Rectal smooth muscle tissue (tissue), 1 donor: Measurements from ENCODE around the gene ATG2A.

Source experiments
- H3K27ac ChIP-seq: one replicate; pipeline ENCODE4 v1.7.0; 2013; ENCODE audit warnings: low read depth, low read length, inconsistent platforms
- H3K27me3 ChIP-seq: one replicate; pipeline ENCODE4 v1.7.0; 2013; ENCODE audit warnings: low read length; ENCODE audit not compliant: control insufficient read depth, insufficient read depth
- H3K36me3 ChIP-seq: one replicate; pipeline ENCODE4 v1.7.0; 2013; ENCODE audit warnings: low read length; ENCODE audit not compliant: control insufficient read depth, insufficient read depth
- H3K4me1 ChIP-seq: one replicate; pipeline ENCODE4 v1.7.0; 2013; ENCODE audit warnings: low read length; ENCODE audit not compliant: control insufficient read depth, insufficient read depth
- H3K4me3 ChIP-seq: one replicate; pipeline ENCODE4 v1.7.0; 2013; ENCODE audit warnings: low read length
- H3K9ac ChIP-seq: one replicate; pipeline ENCODE4 v1.7.0; 2013; ENCODE audit warnings: low read length

Gene ATG2A

GRCh38 chr11:64857485-64857884 is 59.5 kb downstream of the ATG2A start:
- Histone ChIP-seq H3K4me1 (peaks cover 30% of the 10 kb centered on the region), H3K9ac (no peak overlapping the region), H3K27me3 (no peaks in the 10 kb centered on the region), H3K4me3 (no peak overlapping the region), H3K27ac (no peak overlapping the region), H3K36me3 (peaks cover 28% of the 10 kb centered on the region)

- Histone ChIP-seq H3K27me3 (no peaks in the 10 kb centered on the region), H3K36me3 (peaks cover 28% of the 10 kb centered on the region), H3K9ac (no peak overlapping the region), H3K4me1 (peaks cover 24% of the 10 kb centered on the region), H3K4me3 (no peak overlapping the region), H3K27ac (peak overlapping the region; percentile 64)
Measured at GRCh38 chr11:64856382-64857227, 60.4 kb downstream of the ATG2A start.

- peak overlapping the region; percentile 12 for H3K4me3 ChIP-seq
- peaks cover 24% of the 10 kb centered on the region for H3K4me1 ChIP-seq
- peaks cover 28% of the 10 kb centered on the region for H3K36me3 ChIP-seq
- H3K27me3 ChIP-seq = no peaks in the 10 kb centered on the region
- peak overlapping the region; percentile 64 for H3K27ac ChIP-seq
- no peak overlapping the region for H3K9ac ChIP-seq
Measured at GRCh38 chr11:64855596-64856304, 61.3 kb downstream of the ATG2A start.

GRCh38 chr11:64854534-64855502 is 62.2 kb downstream of the ATG2A start:
- Histone ChIP-seq H3K36me3 (peaks cover 26% of the 10 kb centered on the region), H3K4me1 (peaks cover 25% of the 10 kb centered on the region), H3K9ac (no peak overlapping the region), H3K4me3 (peak overlapping the region; percentile 12), H3K27ac (peak overlapping the region; percentile 64), H3K27me3 (no peaks in the 10 kb centered on the region)

GRCh38 chr11:64854157-64854533 is 62.9 kb downstream of the ATG2A start:
- no peak overlapping the region for H3K9ac ChIP-seq
- H3K4me1 ChIP-seq = peaks cover 28% of the 10 kb centered on the region

GRCh38 chr11:64853709-64854108 is 63.3 kb downstream of the ATG2A start:
- Histone ChIP-seq H3K4me1 (peaks cover 28% of the 10 kb centered on the region), H3K9ac (no peak overlapping the region), H3K4me3 (no peak overlapping the region), H3K27ac (no peak overlapping the region), H3K27me3 (no peaks in the 10 kb centered on the region), H3K36me3 (peaks cover 19% of the 10 kb centered on the region)

More at GRCh38 chr11:64854157-64854533, 62.9 kb downstream of the ATG2A start:
- H3K27me3 ChIP-seq = no peaks in the 10 kb centered on the region
- H3K27ac ChIP-seq = peak overlapping the region; percentile 64
- no peak overlapping the region for H3K4me3 ChIP-seq
- H3K36me3 ChIP-seq = peaks cover 19% of the 10 kb centered on the region

- Histone ChIP-seq H3K4me1 (peaks cover 28% of the 10 kb centered on the region), H3K36me3 (peaks cover 19% of the 10 kb centered on the region), H3K4me3 (no peak overlapping the region), H3K27me3 (no peaks in the 10 kb centered on the region), H3K9ac (peak overlapping the region; percentile 25), H3K27ac (peak overlapping the region; percentile 42)
Measured at GRCh38 chr11:64852804-64853509, 64.1 kb downstream of the ATG2A start.

GRCh38 chr11:64851831-64852351 is 65.1 kb downstream of the ATG2A start:
- Histone ChIP-seq H3K27me3 (no peaks in the 10 kb centered on the region), H3K27ac (peak overlapping the region; percentile 61), H3K36me3 (peaks cover 14% of the 10 kb centered on the region), H3K4me1 (peaks cover 32% of the 10 kb centered on the region), H3K4me3 (no peak overlapping the region), H3K9ac (no peak overlapping the region)

GRCh38 chr11:64850979-64851567 is 65.9 kb downstream of the ATG2A start:
- Histone ChIP-seq H3K4me3 (no peak overlapping the region), H3K36me3 (peaks cover 14% of the 10 kb centered on the region), H3K27me3 (no peaks in the 10 kb centered on the region), H3K4me1 (peaks cover 23% of the 10 kb centered on the region), H3K9ac (no peak overlapping the region), H3K27ac (peak overlapping the region; percentile 61)

GRCh38 chr11:64849598-64850356 is 67.2 kb downstream of the ATG2A start:
- peaks cover 12% of the 10 kb centered on the region for H3K36me3 ChIP-seq
- peak overlapping the region; percentile 61 for H3K27ac ChIP-seq
- H3K4me1 ChIP-seq = peaks cover 12% of the 10 kb centered on the region
- no peaks in the 10 kb centered on the region for H3K27me3 ChIP-seq
- H3K4me3 ChIP-seq = no peak overlapping the region
- no peak overlapping the region for H3K9ac ChIP-seq
